NCI-H1092 (cell line): ENCODE measurements around the gene LIMS1.
"Not testable (repeated sequence)": the region's sequence is repeated elsewhere in the genome, so short reads cannot be mapped to it uniquely, and the experiment has no call there.

Source experiments
- DNase-seq: peaks from one replicate; lab custom pipeline; 2025; lab: John Stamatoyannopoulos, UW

The LIMS1 gene

DNA sequence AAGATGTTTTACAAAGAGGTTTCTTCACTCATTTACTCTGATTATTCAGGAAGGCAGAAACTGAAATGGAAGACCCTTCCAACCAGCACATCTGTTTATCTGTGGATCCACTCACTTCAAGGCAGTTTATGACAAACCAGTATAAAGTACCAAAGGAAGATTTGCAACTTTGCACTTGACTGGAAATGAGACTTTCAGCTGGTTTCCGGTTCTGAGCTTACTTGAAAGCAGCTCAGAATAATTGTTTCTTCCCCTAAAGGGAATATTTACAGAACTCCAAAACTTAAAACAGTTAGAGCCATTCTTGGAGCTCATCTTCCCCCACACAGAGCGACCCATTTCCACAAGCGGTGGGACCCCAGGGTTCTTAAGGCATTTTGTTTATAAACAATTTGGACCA lies 129.8 kb downstream of the LIMS1 start:
- not testable (repeated sequence) for DNase-seq

DNA sequence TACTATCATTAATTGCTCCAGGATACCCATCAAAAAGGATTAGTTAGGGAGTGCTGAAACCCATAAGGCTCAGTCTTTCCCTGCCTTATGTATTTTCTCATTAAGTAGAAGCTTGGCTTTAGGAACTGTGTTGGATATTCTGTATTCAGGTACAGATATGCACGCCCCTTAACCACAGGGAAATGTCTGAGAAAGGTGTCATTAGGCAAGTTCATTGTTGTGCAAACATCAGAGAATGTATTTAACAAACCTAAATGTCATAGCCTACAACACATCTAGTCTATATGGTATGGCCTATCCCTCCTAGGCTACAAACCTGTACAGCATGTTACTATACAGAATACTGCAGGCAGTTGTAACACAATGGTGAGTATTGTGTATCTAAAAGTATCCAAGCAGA lies 130.7 kb downstream of the LIMS1 start:
- not testable (repeated sequence) for DNase-seq

DNA sequence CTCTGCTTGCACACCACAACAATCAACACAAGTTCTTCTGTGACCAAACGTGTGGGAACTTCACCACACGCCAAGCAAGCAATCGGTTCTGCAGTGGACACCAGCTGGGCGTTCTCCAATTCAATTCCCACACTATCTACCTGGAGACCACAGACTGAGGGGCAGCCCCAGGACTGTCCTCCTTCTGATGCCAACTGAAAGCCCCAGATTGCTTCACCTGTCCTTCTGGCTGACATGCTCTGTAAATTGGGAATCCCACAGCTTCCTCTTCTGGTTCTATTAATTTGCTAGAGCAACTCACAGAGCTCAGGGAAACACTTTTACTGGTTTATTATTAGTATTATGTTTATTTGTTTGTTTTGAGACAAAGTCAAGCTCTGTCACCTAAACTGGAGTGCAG lies 131.7 kb downstream of the LIMS1 start:
- not testable (repeated sequence) for DNase-seq

DNA sequence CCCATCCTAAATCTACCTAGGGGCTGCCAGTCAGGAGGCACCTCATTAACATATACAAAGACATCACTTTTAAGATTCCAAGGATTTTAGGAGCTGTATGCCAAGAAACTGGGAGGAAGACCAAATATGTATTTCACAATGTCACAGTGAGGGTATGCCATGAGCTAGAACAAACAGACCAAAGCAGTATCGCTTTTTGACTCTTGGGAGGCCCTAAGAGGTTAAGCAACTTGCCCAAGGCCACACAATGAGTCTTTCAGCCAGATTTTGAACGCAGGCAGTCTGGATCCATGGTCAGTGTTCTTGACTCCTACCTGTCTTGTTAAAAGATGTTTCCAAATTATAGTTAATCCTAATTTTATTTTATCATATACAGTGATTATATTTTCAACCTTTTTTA lies 132.9 kb downstream of the LIMS1 start:
- DNase-seq = not testable (repeated sequence)

DNA sequence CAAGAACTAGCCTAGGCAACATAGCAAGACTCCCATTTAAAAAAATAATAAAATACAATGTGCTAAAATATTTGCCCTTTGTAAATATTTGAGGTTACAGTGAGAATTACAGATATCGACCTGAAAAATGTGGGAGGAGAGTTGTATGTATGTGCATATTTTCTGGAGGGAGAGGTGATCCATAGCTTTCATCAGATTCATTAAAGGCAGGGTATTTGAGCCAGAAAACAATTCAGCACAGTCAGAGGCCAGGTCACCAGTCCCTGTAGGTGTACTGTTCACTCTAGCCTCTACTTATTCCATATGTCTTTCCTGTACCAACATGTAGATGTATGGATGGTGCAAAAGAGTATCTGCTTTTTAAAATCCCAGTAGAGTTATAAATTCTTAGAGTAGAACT lies 136.0 kb downstream of the LIMS1 start:
- not testable (repeated sequence) for DNase-seq

DNA sequence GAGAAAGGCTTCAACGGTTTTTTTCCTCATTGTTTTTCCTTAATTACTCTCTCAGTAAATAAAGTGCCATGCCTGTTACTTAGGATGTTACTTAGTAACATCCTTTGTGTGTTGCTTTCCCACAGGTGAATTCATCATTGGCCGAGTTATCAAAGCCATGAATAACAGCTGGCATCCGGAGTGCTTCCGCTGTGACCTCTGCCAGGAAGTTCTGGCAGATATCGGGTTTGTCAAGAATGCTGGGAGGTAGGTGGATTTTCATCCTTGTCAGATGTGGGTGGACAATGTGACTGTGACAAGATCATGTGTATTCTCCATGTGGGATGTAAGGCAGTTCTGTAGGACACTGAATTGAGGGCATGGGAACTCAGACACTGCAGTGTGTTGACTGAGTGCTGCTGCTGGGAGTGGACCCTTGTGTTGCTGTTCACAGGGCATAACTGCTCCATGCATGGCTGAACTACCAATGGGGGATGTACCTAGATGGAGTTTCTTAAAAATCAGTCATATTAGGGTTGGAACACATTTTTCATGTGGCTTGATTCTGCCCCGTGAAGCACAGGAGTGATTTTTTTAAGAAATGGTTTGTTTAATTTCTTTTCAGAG lies 138.0 kb downstream of the LIMS1 start:
- DNase-seq = not testable (repeated sequence)

DNA sequence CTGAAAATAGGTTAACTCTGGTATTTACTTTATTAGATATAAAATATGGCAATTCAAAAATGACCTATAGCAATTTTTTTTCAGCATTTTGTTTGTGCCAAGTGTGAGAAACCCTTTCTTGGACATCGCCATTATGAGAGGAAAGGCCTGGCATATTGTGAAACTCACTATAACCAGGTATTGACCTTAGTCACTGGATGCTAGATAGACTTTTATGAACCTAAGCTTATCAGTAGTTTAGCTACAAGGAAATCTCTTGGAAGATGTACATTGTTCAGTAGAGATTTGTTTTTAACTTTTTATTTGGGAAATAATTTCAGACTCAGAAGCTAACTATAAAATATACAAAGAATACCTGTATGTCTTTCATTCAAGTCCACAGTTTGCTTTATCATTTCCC lies 142.3 kb downstream of the LIMS1 start:
- not testable (repeated sequence) for DNase-seq

DNA sequence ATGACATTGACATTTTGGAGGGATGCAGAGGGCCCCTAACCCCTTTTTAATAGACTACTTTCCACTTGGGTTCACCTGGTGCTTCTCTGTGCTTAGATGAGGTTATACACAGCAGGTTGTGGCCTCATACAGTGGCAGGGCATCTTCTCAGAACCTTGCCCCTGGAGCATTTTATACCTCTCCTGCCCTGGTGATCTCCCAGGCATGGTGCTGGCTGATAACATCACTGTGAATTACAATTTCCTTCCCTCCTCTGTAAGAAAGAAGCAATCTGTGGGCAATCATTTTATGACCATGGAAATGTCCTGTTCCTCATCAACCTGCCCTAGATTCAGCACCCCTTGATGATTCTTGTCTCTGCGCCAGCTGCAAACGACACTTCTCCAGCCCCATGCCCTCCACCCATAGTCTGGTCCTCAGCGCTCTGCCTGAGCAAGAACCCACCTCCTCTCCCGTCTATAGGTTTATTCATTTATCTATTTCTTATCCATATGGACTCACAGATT lies 143.0 kb downstream of the LIMS1 start:
- not testable (repeated sequence) for DNase-seq

DNA sequence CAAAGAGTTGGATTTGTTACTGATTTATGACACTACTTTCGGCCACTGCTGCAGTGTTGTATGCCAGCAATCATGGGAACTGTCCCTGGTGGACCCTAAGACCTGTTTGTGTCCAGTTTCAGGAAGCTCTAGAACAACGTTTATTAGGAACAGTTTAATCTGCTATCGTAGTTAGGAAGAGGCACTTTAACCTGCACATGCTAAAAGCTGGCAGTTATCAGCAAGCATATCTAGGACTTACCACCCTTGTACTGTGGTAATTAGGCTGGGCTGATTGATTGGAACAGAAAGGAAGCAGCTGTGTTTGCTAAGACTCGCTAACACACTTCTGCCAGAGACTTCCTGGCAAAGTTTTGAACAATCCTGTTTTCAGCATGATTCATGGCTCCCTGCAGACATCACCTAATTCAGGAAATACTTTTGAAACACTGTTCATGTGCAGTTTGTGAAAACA lies 144.0 kb downstream of the LIMS1 start:
- DNase-seq = not testable (repeated sequence)

DNA sequence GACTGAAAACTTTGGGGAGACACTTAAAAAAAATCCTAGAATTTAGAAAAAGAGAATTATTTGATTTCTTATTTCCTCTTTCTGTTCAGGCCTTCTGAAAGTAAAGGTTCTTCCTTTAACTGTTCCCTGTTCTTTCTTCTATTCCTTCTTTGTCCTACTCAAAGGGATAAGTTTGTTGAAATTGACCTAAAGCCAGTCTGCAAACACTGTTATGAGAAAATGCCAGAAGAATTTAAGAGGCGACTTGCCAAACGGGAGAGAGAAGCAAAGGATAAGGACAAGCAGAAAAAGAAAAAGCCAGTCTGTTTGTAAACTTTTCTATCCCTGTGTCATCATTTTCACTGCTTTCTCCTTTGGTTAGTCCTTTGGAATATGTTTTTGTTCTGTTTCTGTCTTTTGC lies 146.5 kb downstream of the LIMS1 start:
- not testable (repeated sequence) for DNase-seq

DNA sequence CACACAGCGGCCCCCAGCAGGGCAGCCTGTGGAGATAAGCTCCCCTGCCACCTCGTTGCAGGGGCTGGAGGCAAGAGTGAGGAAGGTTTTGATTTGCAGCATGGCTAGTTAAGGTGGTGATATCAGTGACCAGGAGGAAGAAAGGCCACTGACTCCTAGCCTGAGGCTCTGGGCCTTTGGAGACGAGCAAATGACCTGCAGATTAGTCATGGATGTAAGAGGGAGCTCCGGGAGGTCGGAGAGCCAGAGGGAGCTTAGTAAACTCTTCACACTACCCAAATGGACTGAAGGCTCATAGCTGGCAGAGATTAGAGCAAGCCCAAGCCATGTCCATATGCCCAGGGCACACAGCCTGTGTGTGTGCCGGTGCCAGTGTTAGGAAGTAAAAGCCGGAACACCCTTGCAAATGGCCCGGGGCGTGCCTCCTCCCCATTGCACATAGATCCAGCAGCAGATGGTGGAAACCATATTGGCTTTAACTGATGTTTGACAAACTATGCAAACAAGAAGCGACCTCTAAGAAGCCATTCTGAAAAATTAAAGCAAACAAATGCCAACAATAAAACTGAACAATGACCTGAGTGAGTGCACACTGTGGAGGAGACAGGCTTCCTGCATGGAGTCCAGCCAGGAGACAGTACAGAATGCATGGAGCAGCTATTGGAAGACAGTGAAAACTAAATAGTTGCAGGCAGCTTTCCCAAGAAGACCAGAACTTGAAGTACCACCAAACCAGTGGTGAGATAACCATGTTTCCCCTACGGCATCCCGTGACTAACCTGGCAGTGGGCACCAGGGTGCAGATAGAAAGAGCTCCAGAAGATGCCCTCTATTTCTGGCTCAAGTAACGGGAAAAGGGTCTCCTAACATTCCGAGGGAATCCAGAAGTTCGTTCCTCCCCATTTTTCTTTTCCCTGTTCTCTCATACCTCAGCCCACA lies 154.8 kb downstream of the LIMS1 start:
- not testable (repeated sequence) for DNase-seq

DNA sequence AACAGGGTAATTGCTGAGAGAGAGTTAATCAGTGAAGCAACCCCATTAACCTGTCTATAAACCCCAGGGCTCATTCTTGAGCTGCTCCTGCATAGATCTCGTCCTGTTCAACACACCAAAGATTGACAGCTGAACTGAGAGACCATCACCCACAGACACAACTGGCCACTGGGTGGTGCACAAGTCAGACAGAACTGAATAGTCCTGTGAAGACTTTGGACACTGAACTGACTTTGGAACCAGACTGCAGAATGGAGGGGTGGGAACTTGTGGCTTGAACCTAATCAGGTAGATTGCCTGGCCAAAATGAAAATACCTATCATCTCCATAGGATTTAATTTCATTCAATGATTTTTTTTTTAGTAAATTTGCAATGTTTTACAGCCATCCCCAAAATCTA lies 155.7 kb downstream of the LIMS1 start:
- DNase-seq = not testable (repeated sequence)

DNA sequence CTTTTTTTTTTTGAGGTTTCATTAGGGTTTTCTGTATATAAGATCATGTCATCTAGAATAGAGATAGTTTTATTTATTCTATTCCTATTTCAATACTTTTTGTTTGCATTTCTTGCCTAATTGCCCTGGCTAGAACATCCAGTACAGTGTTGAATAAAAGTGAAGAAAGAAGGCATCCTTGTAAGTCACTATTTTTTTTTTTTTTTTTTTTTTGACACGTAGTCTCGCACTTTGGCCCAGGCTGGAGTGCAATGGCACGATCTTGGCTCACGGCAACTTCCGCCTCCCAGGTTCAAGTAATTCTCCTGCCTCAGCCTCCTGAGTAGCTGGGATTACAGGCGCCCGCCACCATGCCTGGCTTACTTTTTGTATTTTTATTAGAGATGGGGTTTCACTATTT lies 157.2 kb downstream of the LIMS1 start:
- no peak for DNase-seq

DNA sequence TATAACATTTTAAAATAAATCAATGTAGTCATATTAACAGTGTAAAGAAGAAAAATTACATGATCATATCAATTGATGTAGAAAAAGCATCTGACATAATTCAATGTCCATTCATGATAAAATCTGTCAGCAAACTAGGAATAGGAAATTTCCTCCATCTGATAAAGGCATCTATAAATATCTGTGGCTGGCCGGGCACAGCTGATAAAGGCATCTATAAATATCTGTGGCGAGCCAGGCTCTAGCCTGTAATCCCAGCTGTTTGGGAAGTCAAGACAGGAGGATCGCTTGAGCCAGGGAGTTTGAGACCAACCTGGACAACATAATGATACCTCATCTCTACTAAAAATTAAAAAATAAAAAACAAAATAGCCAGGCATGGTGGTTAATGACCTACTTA lies 166.9 kb downstream of the LIMS1 start:
- DNase-seq = no peak

DNA sequence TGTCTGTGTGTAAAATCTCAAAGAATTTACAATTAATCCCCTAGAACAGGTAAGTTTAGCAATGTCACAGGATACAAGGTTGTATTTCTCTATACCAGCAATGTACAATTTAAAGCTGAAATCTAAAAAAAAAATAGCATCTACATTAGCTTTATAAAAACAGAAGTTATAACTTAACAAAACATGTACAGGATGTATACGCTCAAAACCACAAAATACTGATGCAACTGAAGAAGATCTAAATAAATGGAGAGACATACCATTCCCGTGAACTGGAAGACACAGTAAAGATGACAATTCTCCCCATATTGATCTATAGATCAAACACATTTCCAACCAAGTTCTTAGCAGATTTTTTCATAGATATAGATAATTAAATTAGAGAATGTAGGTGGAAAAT lies 167.5 kb downstream of the LIMS1 start:
- no peak for DNase-seq

DNA sequence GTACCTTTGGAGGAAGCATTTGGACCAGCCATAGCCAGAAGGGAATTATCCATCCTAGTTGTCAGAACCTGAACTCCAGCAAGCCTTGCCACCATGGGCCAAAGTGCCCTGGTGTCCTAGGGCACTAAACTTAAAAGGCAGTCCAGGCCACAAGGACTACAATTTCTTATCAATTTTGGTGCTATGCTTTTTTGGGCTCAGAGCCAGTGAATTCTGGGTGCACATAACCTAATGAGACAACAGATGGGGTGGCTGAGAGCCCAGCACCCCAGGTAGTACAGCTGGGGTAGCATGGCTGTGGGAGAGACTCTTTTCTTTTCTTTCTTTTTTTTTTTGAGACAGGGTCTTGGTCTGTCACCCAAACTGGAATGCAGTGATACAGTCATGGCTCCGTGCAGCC lies 170.6 kb downstream of the LIMS1 start:
- no peak for DNase-seq

DNA sequence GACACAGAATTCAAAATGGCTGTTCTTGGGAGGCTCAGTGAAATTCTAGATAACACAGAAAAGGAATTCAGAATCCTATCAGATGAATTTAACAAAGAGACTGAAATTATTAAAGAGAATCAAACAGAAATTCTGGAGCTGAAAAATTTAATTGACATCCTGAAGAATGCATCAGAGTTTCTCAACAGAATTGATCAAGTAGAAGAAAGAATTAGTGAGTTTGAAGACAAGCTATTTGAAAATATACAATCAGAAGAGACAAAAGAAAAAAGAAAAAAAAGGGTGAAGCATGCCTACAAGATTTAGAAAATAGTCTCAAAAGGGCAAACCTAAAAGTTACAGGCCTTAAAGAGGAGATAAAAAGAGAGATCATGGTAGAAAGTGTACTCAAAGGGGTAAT lies 173.0 kb downstream of the LIMS1 start:
- DNase-seq = no peak

DNA sequence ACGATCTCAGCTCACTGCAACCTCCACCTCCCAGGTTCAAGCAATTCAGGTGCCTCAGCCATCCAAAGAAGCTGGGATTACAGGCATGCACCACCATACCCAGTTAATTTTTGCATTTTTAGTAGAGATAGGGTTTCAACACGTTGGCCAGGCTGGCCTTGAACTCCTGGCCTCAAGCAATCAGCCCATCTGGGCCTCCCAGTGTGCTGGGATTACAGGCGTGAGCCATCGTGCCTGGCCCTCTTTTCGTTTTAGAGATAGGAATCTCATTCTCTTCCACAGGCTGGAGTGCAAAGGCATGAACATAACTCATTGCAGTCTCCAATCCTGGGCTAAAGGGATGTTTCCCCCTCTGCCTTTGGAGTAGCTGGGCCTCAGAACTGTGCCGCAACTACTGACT lies 182.7 kb downstream of the LIMS1 start:
- not testable (repeated sequence) for DNase-seq

DNA sequence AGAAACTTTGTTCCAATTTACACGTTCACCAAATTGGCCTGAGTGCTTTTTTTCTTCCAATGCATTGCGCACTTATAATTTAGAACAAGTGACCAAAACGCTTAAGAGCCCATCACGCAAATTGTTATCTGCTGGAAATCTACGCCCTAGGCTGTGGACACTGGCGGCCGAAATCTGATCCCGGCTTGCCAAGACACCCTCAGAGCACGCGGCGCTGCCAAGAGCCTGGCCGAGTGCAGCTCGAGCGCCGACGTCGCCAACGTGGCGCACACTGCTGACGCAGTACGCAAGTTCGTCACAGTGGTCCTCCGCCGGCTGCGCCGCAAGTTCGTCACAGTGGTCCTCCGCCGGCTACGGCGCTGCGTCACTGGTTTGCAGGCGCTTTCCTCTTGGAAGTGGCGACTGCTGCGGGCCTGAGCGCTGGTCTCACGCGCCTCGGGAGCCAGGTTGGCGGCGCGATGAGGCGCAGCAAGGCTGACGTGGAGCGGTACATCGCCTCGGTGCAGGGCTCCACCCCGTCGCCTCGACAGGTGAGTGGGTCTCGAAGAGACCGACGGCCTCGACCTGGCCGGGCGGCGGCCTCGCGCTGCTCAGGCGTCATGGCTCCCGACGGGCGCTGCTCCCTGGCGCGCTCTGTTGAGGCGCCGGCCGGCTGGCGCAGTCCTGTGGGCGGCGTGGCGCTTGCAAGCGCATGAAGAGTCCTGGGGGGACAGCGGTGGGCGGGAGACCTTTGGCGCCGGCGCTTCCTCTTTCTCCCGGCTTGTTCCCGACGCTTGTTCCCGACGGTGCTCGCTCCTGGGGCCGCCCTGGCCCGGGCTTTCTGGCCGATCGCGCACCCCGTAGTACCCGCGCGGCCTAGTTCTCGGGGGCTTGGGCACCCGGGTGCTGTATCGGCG lies 185.1 kb downstream of the LIMS1 start, which contains the start of gene RANBP2:
Gene RANBP2, plus strand, starts transcription at position 334 of the 896 bp plus-strand sequence. Its CDS starts 125 bp downstream, at position 459.
- DNase-seq = peak; percentile 90

DNA sequence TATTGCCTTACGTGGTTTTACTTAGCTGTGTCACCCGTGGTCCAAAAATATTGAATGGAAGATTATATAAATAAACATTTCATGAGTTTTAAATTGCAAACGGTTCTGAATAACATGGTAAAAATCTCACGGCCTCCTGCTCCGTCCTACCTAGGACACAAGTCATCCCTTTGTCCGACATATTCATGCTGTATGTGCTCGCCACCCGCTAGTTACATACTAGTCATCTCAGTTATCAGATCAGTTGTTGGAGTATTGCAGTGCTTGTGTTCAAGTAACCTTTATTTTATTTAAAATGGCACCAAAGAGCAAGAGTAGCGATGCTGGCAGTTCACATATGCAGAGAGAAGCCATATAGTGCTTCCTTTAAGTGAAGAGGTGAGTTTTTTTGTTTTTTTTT lies 191.8 kb downstream of the LIMS1 start:
- not testable (repeated sequence) for DNase-seq

DNA sequence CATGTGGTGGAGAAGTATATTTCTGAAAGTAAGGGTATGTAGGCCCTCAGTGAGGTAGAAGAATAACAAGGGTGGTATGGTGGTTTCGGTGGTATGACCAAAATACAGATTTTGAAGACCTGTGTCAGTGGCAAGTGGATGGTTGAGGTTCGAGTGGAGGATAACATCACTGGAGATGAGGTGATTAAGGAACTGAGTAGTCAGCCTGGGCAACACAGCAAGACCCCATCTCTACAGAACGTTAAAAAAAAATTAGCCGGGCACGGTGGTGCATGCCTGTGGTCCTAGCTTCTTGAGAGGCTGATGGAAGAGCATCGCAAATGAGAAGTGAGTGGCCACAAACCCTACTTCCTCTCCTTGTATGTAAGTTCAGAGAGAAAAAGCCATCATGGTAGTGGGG lies 200.4 kb downstream of the LIMS1 start:
- DNase-seq = not testable (repeated sequence)
